Islet of Langerhans (tissue), 1 donor: ENCODE results near the gene ANGPT4.
"Not testable (repeated sequence)": the region's sequence is repeated elsewhere in the genome, so short reads cannot be mapped to it uniquely, and the experiment has no call there.

ENCODE experiments used
- FAIRE-seq: peaks from one replicate; lab custom pipeline; 2011; peaks lifted over from hg19 to GRCh38; lab: Jason Lieb, UNC

Gene ANGPT4

GRCh38 chr20:905396-905961 lies 10.7 kb downstream of the ANGPT4 start:
- FAIRE-seq, result no peak

- no peak for FAIRE-seq
Measured at GRCh38 chr20:904039-904545, 12.0 kb downstream of the ANGPT4 start.

GRCh38 chr20:897436-897835 lies 18.7 kb downstream of the ANGPT4 start:
- FAIRE-seq, result not testable (repeated sequence)

GRCh38 chr20:896501-897025 lies 19.6 kb downstream of the ANGPT4 start:
- no peak for FAIRE-seq

DNA sequence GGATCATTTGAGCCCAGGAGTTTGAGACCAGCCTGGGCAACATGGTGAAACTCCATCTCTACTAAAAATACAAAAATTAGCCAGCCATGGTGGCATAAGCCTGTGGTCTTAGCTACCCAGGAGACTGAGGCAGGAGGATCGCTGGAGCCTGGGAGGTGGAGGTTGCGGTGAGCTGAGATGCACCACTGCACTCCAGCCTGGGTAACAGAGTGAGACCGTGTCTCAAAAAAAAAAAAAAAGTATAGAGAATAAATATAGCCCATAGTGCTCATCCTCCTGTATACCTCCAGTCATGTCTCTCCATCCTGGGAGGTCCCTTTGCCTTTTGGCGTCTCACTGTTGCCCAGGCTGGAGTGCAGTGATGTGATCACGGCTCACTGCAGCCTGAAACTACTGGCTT lies 23.8 kb downstream of the ANGPT4 start:
- not testable (repeated sequence) for FAIRE-seq

GRCh38 chr20:891706-892080 lies 24.4 kb downstream of the ANGPT4 start:
- FAIRE-seq, result no peak

- FAIRE-seq, result no peak
Measured at GRCh38 chr20:891058-891705, 25.0 kb downstream of the ANGPT4 start.

- FAIRE-seq, result no peak
Measured at GRCh38 chr20:890666-891057, 25.5 kb downstream of the ANGPT4 start.

GRCh38 chr20:889932-890463 lies 26.1 kb downstream of the ANGPT4 start:
- FAIRE-seq, result no peak

DNA sequence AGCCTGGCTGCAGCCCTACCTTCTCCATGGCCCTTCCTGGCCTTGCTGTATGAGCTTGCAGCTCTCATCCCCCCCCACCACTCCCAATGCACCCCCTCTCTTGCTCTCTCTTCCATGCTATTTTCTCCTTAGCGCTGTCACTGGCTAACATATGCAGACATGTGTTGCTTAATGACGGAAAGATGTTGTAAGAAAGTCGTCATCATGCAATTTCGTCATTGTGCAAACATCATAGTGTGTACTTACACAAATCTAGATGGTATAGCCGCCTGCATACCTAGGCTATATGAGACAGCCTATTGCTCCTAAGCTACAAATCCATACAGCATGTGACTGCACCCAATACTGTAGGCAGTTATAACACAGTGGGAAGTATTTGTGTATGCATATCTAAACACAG lies 27.0 kb downstream of the ANGPT4 start:
- FAIRE-seq, result no peak

- FAIRE-seq, result no peak
Measured at GRCh38 chr20:888057-888456, 28.1 kb downstream of the ANGPT4 start.

- FAIRE-seq, result no peak
Measured at GRCh38 chr20:887137-887536, 29.0 kb downstream of the ANGPT4 start.

GRCh38 chr20:884983-885952 lies 30.9 kb downstream of the ANGPT4 start:
- FAIRE-seq, result no peak

DNA sequence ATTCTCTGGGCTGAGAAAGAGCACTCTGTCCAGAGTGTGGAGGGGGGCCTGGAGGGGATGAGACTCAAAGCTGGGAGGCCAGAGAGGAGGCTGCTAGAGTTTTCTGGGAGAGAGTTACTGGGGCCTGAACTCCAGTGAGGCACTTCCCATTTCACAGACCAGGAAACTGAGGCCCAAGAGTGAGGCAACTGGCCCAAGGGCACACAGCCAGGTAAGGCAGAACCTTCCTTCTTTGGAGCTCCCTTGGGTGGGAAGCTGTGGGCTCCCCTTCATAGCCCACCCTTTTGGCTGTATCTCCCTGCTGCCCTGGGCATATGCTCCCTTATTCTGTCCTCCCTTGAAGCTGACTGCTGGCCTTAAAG lies 34.4 kb downstream of the ANGPT4 start:
- no peak for FAIRE-seq

DNA sequence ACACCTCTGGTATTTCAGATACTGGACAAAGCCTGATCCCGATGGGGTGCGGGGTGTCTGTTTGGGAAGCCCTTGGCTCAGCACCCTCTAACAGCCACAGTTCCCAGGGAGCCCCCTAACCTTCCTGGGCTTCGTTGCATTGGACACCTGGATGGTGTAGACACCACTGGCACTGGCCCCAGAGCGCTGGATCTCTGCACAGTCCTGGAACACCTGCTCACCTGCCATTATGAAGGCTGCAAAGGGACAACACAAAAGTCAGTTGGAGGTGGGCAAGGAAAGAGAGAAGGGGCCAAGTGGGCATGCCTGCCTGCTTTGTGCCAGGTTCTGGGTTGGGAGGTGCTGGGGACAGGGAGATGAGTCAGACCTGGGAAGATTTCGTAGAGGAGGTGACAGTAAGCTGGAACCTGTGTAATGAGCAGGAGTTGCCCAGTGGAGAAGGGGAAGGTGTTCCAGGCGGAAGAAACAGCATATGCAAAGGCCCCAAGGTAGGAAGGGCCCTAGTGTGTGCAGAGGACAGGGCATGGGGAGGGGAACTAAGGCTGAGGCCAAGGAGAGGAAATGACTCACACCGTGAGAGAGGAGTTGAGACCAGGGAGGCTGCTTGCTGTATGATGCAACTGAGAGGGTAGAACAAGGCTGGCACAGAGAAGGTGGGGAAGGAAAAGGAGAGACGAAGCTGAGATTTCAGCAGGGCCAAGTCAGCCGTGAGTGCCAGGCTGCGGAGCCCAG lies 34.9 kb downstream of the ANGPT4 start:
- FAIRE-seq, result no peak

DNA sequence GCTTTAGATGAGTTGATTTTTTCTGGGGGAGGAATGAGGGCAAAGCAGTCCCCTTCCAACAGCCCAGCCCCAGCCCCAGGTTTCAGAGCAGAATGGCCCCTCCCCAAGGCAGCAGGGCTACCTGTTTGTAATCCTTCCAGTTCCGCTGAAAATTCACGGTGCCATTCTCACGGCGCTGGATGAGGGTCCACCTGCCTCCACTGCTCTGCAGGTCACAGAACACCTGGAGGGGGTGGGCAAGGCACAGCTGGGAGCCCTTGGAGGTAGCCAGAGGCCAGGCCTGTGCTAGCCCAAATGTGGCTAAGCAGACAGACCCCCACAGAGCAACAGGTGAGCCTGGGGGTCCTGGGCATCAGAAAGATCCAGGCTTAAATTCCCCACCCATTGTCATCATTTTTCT lies 36.5 kb downstream of the ANGPT4 start:
- no peak for FAIRE-seq

- no peak for FAIRE-seq
Measured at GRCh38 chr20:878511-879307, 37.4 kb downstream of the ANGPT4 start.

DNA sequence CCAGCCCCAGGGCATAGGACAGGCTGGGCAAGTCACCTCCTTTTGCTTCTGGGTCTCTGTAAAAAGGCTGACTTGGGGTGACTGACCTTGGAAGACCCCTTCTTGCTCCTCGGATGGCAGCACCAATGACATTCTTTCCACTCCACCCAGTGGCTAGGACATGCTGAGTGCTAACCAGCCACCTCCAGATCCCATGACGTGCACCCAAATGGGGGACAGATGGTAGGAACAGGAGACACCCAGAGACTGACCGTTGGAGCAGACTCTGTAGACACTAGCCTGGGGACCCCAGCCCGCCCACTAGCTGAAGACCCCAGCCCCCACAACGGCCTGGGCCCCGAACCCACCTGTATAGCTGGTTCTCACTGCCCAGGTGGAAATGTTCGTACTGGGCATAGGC lies 38.3 kb downstream of the ANGPT4 start:
- FAIRE-seq, result no peak

GRCh38 chr20:875115-875514 lies 41.0 kb downstream of the ANGPT4 start:
- no peak for FAIRE-seq

DNA sequence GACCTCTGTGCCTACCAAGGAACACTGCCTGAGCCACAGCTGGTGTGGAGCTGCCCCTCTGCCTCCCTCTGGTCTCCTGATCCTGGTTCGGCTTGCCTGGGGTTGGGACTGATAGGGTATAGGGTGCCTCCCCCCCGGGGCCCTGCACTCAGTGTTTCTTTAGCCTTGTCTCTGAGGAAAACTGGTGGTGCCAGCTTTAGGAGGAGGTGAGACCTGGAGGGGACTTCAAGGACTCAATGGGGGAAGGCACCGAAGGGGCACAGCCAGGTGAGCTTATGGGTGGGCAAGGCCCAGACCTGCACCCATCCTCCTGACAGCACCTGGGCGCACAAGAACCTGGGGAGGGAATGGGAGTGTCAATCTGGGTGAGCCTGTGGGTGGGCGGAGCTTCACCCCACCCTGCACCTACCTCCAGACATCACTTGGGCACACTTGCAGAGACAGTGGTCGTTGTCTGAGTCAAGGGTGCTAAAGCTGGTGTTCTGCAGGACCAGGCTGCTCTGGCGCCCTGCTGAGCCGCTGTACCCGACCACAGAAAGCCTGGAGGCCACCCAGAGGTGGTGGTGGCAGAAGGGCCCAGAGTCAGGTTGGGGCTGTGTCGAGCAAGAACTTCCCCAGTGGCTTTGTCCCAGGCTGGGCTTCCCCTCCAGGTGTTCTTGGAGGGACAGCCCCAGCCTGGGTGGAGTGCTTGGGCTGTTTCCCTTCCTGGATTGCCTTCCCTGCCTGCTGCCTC lies 42.1 kb downstream of the ANGPT4 start:
- no peak for FAIRE-seq
